ENCODE measurements around the gene SLC7A14. TPM values are rescaled to one million over a fixed set of nuclear protein-coding genes. Genes with fewer than 3 reads are reported as not detected.
"Not testable (repeated sequence)": the region's sequence is repeated elsewhere in the genome, so short reads cannot be mapped to it uniquely, and the experiment has no call there.

Gene SLC7A14
- total RNA-seq, 1 donor from 2014 or later = not detected

GRCh38 chr3:170584585-170585007 is 1.3 kb downstream of the SLC7A14 start:
- Histone ChIP-seq H3K4me3 (peak overlapping the region; percentile 60), H2AFZ (replicated peaks) (no peak overlapping the region)
- H3K36me3 Mint-ChIP-seq = no peaks in the 10 kb centered on the region

GRCh38 chr3:170579646-170580045 is 6.2 kb downstream of the SLC7A14 start:
- Mint-ChIP-seq H3K4me3 (no peak overlapping the region), H3K4me1 (peaks cover 1% of the 10 kb centered on the region)

More at GRCh38 chr3:170584585-170585007, 1.3 kb downstream of the SLC7A14 start:
- Histone ChIP-seq H3K27ac (no peak overlapping the region), H3K27me3 (peaks cover 75% of the 10 kb centered on the region), H3K36me3 (no peaks in the 10 kb centered on the region), H3K9ac (no peak overlapping the region), H3K79me2 (ENCODE audit: low read depth) (no peaks in the 10 kb centered on the region), H3K9me3 (ENCODE audit: low read depth) (no peaks in the 10 kb centered on the region), H4K20me1 (ENCODE audit: low read depth) (peaks cover 28% of the 10 kb centered on the region), H3K4me2 (peak overlapping the region; percentile 97), H3K4me1 (peaks cover 6% of the 10 kb centered on the region), H3F3A (ENCODE audit: low read depth) (no peaks in the 10 kb centered on the region)
- TF ChIP-seq EZH2 (IDR thresholded peaks at IDR 0.05) (no peak), CTCF (IDR thresholded peaks at IDR 0.05) (no peak), EZH2phosphoT487 (IDR thresholded peaks at IDR 0.05) (no peak)
- Mint-ChIP-seq H3K4me1 (peaks cover 3% of the 10 kb centered on the region), H3K9me3 (no peaks in the 10 kb centered on the region), H3K27me3 (ENCODE audit: insufficient read depth, low read depth) (peaks cover 28% of the 10 kb centered on the region), H3K4me3 (peak overlapping the region; percentile 79), H3K27ac (no peak overlapping the region)
- peak; percentile 94 for DNase-seq (ENCODE audit: low spot score)

DNA sequence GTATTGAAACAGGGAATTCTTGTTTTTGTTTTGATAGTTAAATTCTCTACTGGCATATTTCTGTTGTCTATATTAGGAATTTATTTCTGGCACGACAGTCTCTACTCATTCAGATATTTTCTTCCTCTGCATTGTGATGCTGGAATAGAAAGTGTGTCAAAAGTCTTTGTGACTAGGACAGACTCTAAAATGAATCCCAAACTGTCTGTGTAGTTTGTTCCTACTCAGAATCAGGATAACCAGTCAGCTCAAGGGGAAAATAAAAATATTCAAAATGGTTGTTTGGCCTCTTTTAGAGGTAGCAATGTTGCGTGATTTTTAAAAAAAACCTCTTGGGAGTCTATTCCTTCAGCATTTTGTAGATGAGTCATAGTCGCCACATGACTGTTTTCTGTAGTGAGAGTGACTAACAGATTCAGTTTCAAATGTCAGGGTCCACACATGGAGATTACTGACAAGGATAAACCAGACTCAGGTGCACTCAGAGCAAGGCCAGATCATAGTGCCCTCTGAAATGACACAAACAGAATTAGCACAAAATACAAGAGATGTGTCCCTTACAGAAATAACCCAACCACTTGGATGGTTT is 13.1 kb downstream of the SLC7A14 start:
- Histone ChIP-seq H3F3A (ENCODE audit: low read depth) (no peaks in the 10 kb centered on the region), H3K79me2 (ENCODE audit: low read depth) (no peaks in the 10 kb centered on the region), H3K9ac (no peak overlapping the region)

More at GRCh38 chr3:170579646-170580045, 6.2 kb downstream of the SLC7A14 start:
- DNase-seq (ENCODE audit: low spot score) = no peak
- Histone ChIP-seq H3K79me2 (ENCODE audit: low read depth) (no peaks in the 10 kb centered on the region), H3K9me3 (ENCODE audit: low read depth) (no peaks in the 10 kb centered on the region), H2AFZ (replicated peaks) (no peak overlapping the region), H4K20me1 (ENCODE audit: low read depth) (peaks cover 17% of the 10 kb centered on the region), H3K27me3 (peaks cover 33% of the 10 kb centered on the region), H3K4me2 (no peak overlapping the region), H3K27ac (no peak overlapping the region), H3K4me1 (peaks cover under 1% of the 10 kb centered on the region), H3F3A (ENCODE audit: low read depth) (no peaks in the 10 kb centered on the region), H3K4me3 (no peak overlapping the region), H3K9ac (no peak overlapping the region), H3K36me3 (no peaks in the 10 kb centered on the region)
- H3K9me3 Mint-ChIP-seq = no peaks in the 10 kb centered on the region
- no peak for TF ChIP-seq EZH2phosphoT487 (IDR thresholded peaks at IDR 0.05)
- TF ChIP-seq EZH2 (IDR thresholded peaks at IDR 0.05) = no peak
- TF ChIP-seq CTCF (IDR thresholded peaks at IDR 0.05) = no peak
- no peaks in the 10 kb centered on the region for H3K36me3 Mint-ChIP-seq
- no peak overlapping the region for H3K27ac Mint-ChIP-seq
- H3K27me3 Mint-ChIP-seq (ENCODE audit: insufficient read depth, low read depth) = peaks cover 12% of the 10 kb centered on the region

GRCh38 chr3:170567598-170567997 is 18.3 kb downstream of the SLC7A14 start:
- H3K4me3 Mint-ChIP-seq; H3K9me3 Mint-ChIP-seq; H3K9me3 ChIP-seq (ENCODE audit: low read depth); H4K20me1 ChIP-seq (ENCODE audit: low read depth); H3K27me3 Mint-ChIP-seq (ENCODE audit: insufficient read depth, low read depth); H3K4me2 ChIP-seq; H3K4me3 ChIP-seq; H3K9ac ChIP-seq; H3K4me1 Mint-ChIP-seq; H3K27ac ChIP-seq; H3K36me3 Mint-ChIP-seq; H3K36me3 ChIP-seq; H3K4me1 ChIP-seq; H3K27ac Mint-ChIP-seq; H3K27me3 ChIP-seq; H3K79me2 ChIP-seq (ENCODE audit: low read depth); DNase-seq (ENCODE audit: low spot score); H3F3A ChIP-seq (ENCODE audit: low read depth); H2AFZ ChIP-seq (replicated peaks): not testable (repeated sequence)

More for the DNA sequence above, 13.1 kb downstream of the SLC7A14 start:
- DNase-seq (ENCODE audit: low spot score) = no peak
- H3K4me1 ChIP-seq = no peaks in the 10 kb centered on the region
- no peaks in the 10 kb centered on the region for H3K9me3 ChIP-seq (ENCODE audit: low read depth)
- no peaks in the 10 kb centered on the region for H3K4me1 Mint-ChIP-seq
- TF ChIP-seq EZH2 (IDR thresholded peaks at IDR 0.05) = no peak
- no peak for TF ChIP-seq CTCF (IDR thresholded peaks at IDR 0.05)
- TF ChIP-seq EZH2phosphoT487 (IDR thresholded peaks at IDR 0.05) = no peak
- no peaks in the 10 kb centered on the region for H4K20me1 ChIP-seq (ENCODE audit: low read depth)
- no peak overlapping the region for H2AFZ ChIP-seq (replicated peaks)
- H3K36me3 ChIP-seq = no peaks in the 10 kb centered on the region
- no peak overlapping the region for H3K4me2 ChIP-seq
- no peaks in the 10 kb centered on the region for H3K36me3 Mint-ChIP-seq
- no peak overlapping the region for H3K4me3 ChIP-seq
- no peak overlapping the region for H3K4me3 Mint-ChIP-seq
- H3K27me3 ChIP-seq = no peaks in the 10 kb centered on the region
- H3K27ac ChIP-seq = no peak overlapping the region
- no peak overlapping the region for H3K27ac Mint-ChIP-seq
- H3K9me3 Mint-ChIP-seq = no peaks in the 10 kb centered on the region
- no peaks in the 10 kb centered on the region for H3K27me3 Mint-ChIP-seq (ENCODE audit: insufficient read depth, low read depth)

Data from neural progenitor cell (in vitro differentiated cells).